Retinal pigment epithelial cell (primary cell): ENCODE measurements around the gene ERVW-1.

ENCODE experiments used
- DNase-seq: peaks from one replicate; pipeline ENCODE4 v3.0.0-alpha.2; 2010; ENCODE audit warnings: low read depth
- H3K4me3 ChIP-seq: 2 replicates; pipeline ENCODE4 v1.5.1; 2011; ENCODE audit warnings: mild to moderate bottlenecking, low read length, control low read depth, moderate library complexity
- TF ChIP-seq, protein P1 (sequence below): conservative IDR thresholded peaks from 2 replicates; pipeline ENCODE4 v1.5.1; 2011; ENCODE audit warnings: low read depth, low read length, control low read depth, inconsistent platforms

Gene ERVW-1

DNA sequence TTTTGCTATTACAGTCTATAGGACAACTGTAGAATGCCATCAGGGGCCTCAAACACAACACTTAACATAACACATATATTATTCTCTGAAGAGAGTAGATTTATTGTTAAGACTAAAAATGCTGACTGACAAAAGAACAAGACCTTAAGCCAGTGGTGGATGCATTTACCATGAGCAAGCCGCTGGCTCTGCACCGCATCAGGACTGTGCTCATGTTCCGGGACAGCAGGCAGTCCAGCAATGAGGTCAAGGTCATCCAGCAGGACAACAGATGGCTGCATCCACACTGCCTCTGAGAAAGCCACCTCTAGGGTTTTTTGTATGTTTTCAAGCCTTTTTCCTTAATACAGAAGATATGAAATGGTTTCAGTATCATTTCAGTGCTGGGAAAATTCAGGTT lies 26.8 kb upstream of the ERVW-1 start:
- H3K4me3 ChIP-seq: no peak overlapping the region
- TF ChIP-seq, protein P1, sequence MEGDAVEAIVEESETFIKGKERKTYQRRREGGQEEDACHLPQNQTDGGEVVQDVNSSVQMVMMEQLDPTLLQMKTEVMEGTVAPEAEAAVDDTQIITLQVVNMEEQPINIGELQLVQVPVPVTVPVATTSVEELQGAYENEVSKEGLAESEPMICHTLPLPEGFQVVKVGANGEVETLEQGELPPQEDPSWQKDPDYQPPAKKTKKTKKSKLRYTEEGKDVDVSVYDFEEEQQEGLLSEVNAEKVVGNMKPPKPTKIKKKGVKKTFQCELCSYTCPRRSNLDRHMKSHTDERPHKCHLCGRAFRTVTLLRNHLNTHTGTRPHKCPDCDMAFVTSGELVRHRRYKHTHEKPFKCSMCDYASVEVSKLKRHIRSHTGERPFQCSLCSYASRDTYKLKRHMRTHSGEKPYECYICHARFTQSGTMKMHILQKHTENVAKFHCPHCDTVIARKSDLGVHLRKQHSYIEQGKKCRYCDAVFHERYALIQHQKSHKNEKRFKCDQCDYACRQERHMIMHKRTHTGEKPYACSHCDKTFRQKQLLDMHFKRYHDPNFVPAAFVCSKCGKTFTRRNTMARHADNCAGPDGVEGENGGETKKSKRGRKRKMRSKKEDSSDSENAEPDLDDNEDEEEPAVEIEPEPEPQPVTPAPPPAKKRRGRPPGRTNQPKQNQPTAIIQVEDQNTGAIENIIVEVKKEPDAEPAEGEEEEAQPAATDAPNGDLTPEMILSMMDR: no peak
- DNase-seq: no peak

DNA sequence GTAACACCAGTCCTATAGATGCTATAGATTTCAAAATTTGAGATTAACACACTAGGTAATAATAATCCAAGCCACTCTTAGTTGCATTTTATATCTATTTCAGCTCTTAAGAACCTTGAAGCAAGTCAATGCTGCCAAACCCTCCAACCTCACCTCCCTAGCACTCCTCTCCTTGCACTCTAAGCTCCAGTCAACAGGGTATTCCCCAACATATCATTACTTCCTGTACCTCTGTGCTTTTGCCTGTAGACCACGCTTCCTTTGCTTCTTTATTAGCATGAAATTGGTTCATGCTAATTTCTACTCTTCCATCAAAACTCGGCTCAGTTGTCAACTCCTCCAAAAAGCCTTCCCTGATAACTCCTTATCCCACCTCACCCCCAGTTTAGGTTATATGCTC lies 26.0 kb upstream of the ERVW-1 start:
- TF ChIP-seq, protein P1: no peak
- no peak for DNase-seq
- no peak overlapping the region for H3K4me3 ChIP-seq

DNA sequence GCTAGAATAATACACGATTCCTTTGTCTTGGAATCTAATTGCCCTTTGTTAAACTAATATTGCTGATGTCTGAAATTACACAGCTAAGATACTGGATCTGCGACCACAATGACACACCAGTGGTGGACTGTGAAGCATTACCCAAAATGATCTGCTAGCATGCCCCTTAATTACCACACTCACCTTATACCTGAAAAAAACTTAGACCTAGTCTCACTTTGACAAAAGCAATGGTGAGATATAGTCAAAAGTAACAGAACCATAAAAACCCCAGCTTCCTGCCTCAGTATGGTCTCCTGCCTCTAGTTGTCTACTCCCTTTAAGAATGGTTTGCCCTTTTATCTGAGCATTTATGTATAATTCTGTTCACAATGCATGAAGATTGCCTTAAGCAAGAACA lies 20.8 kb upstream of the ERVW-1 start:
- no peak overlapping the region for H3K4me3 ChIP-seq
- no peak for DNase-seq
- TF ChIP-seq, protein P1: no peak

DNA sequence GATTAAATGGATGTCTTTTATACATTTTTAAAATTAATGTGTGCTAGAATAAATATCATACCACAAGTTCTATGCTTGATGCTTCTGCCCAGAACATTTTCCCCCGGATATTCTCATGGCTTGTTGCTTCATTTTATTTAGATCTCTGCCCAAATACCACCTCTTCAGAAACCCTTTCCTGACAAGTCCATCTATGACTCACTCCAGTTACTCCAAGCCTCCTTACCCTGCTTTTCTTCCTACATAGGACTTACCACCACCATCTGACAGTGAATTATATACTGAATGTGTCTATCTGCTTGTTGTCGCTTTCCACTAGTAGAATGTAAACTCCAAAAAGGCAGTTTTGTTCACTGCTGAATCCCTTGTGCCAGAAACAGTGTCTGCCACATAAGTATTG lies 19.1 kb upstream of the ERVW-1 start:
- TF ChIP-seq, protein P1: no peak

DNA sequence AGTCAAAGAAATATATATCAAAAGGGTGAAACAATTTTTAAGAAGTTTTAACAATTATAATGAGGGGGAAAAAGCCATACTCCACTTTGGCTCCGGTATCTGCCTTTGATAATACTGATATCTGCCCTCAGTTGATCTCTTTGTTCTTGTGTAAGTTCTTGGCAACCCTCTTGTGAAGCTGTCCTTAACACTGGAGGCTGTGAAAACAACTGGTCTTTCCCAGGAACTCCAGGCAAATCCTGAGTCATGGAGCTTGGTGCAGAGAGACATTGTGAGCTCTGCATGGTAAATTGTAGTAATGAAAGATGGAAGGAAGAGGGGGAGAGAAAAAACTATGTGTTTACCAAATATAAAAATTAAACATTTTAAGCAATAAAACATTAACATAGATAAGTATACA lies 11.9 kb upstream of the ERVW-1 start:
- TF ChIP-seq, protein P1: no peak
- H3K4me3 ChIP-seq: no peak overlapping the region
- no peak for DNase-seq

More for the DNA sequence above, 19.1 kb upstream of the ERVW-1 start:
- H3K4me3 ChIP-seq: no peak overlapping the region
- no peak for DNase-seq

DNA sequence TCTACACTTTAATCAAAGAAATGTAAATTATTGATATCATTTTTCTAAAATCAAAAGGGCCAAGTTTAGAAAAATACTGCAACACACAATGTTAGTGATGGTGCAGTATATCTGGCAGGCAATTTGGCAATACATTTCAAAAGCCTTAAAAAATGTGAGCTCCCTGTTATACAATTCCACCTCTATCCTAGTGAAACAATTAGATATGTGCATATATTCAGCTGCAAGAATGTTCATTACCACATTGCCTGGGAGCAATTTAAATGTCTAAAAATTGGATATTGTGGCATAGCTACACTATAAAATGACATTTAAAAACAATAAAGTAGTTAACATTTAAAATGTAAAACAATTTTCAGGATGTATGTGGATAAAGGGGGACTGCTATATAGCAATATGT lies 10.1 kb upstream of the ERVW-1 start:
- H3K4me3 ChIP-seq: no peak overlapping the region
- DNase-seq: no peak
- TF ChIP-seq, protein P1: no peak

DNA sequence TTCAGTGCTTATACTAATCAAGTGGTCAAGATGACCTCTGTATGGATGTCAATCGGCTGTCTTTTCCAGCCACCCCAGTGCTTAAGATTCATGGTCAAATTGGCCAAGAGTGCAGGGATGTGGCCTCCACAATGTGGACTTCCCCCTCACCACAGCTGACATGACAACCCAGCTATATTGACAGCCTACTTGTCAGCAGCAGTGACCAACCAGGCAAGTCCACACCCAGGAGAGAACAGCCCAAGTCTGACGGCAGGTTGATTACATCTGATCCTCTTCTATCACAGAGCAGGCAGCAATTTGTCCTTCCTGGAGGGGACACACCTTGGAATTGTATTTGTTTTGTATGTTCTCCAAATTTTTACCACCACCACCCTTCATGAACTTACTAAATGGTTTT lies 8.2 kb upstream of the ERVW-1 start:
- no peak overlapping the region for H3K4me3 ChIP-seq
- no peak for DNase-seq
- TF ChIP-seq, protein P1: no peak
